Measurements from ENCODE around the gene RFX2.
"Not testable (repeated sequence)": the region's sequence is repeated elsewhere in the genome, so short reads cannot be mapped to it uniquely, and the experiment has no call there.

RFX2 gene

DNA sequence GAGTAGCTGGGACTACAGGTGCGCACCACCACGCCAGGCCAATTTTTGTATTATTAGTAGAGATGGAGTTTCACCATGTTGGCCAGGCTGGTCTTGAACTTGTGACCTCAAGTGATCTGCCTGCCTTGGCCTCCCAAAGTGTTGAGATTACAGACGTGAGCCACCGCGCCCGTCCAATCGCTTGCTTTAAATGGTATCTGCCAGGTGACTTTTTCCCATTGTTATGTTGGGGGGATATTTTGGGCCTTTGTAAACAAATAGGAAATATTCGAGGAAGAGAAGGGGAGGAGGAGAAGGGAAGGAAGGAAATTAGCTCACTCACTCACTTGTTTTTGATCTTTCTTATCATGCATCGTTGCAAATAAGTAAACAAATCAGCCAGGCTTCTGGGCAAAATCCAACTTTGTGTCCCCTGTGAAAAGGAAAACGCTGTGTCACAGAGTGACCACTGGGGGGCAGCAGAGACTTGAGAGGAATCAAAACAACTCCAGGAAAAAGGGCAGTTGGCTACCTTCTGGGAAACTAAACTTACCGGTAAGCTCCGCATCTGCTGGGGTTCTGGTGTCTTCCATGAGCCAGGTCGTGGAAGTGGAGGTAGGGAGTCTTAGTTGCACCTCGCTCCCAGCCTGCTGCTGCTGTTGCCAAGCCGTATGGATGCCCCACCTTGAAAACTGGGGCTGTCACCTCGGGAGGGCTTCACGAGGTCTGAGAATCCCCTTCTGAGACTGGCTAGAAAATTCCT is 123.1 kb downstream of the RFX2 start:
- Histone ChIP-seq H3K79me2 (ENCODE audit: insufficient read depth, low read length) (no peaks in the 10 kb centered on the region), H2AFZ (ENCODE audit: low read length) (peak overlapping the region; percentile 91), H3F3A (ENCODE audit: low read depth) (peaks cover 6% of the 10 kb centered on the region; the same call in 1 of the 2 replicates), H3K36me3 (ENCODE audit: insufficient read depth, low read length) (no peaks in the 10 kb centered on the region), H3K9ac (ENCODE audit: low read depth, low read length, poor library complexity, severe bottlenecking) (peak overlapping the region; percentile 68), H3K9me3 (ENCODE audit: insufficient read depth, low read depth, low read length) (no peaks in the 10 kb centered on the region), H3K27me3 (ENCODE audit: insufficient read depth, low read length, poor library complexity, severe bottlenecking) (no peaks in the 10 kb centered on the region), H3K4me2 (ENCODE audit: low read depth, low read length, poor library complexity, severe bottlenecking) (peak overlapping the region; percentile 77), H4K20me1 (ENCODE audit: insufficient read depth, low read length, poor library complexity, severe bottlenecking) (no peaks in the 10 kb centered on the region), H3K4me3 (ENCODE audit: low read length, poor library complexity, severe bottlenecking) (peak overlapping the region; percentile 71), H3K9me2 (replicated peaks; ENCODE audit: low read depth, low read length) (no peaks in the 10 kb centered on the region), H3K4me1 (ENCODE audit: insufficient read depth, low read length, poor library complexity, severe bottlenecking) (peaks cover 30% of the 10 kb centered on the region)
- TF ChIP-seq, protein P1, sequence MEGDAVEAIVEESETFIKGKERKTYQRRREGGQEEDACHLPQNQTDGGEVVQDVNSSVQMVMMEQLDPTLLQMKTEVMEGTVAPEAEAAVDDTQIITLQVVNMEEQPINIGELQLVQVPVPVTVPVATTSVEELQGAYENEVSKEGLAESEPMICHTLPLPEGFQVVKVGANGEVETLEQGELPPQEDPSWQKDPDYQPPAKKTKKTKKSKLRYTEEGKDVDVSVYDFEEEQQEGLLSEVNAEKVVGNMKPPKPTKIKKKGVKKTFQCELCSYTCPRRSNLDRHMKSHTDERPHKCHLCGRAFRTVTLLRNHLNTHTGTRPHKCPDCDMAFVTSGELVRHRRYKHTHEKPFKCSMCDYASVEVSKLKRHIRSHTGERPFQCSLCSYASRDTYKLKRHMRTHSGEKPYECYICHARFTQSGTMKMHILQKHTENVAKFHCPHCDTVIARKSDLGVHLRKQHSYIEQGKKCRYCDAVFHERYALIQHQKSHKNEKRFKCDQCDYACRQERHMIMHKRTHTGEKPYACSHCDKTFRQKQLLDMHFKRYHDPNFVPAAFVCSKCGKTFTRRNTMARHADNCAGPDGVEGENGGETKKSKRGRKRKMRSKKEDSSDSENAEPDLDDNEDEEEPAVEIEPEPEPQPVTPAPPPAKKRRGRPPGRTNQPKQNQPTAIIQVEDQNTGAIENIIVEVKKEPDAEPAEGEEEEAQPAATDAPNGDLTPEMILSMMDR (conservative IDR thresholded peaks at IDR 0.05; ENCODE audit: low read length) = peak; percentile 95
- no peak for TF ChIP-seq EZH2phosphoT487 (IDR thresholded peaks at IDR 0.05; ENCODE audit: borderline replicate concordance)

- H3K9ac ChIP-seq (ENCODE audit: low read depth, low read length, poor library complexity, severe bottlenecking); H3K4me2 ChIP-seq (ENCODE audit: low read depth, low read length, poor library complexity, severe bottlenecking); H3K9me3 ChIP-seq (ENCODE audit: insufficient read depth, low read depth, low read length); H3K27me3 ChIP-seq (ENCODE audit: insufficient read depth, low read length, poor library complexity, severe bottlenecking); H3K9me2 ChIP-seq (replicated peaks; ENCODE audit: low read depth, low read length); H3F3A ChIP-seq (ENCODE audit: low read depth); H3K4me3 ChIP-seq (ENCODE audit: low read length, poor library complexity, severe bottlenecking); H2AFZ ChIP-seq (ENCODE audit: low read length); H3K36me3 ChIP-seq (ENCODE audit: insufficient read depth, low read length); H3K79me2 ChIP-seq (ENCODE audit: insufficient read depth, low read length); H4K20me1 ChIP-seq (ENCODE audit: insufficient read depth, low read length, poor library complexity, severe bottlenecking): not testable (repeated sequence)
- peaks cover 30% of the 10 kb centered on the region for H3K4me1 ChIP-seq (ENCODE audit: insufficient read depth, low read length, poor library complexity, severe bottlenecking)
Measured at GRCh38 chr19:5985837-5986236, 124.5 kb downstream of the RFX2 start.

DNA sequence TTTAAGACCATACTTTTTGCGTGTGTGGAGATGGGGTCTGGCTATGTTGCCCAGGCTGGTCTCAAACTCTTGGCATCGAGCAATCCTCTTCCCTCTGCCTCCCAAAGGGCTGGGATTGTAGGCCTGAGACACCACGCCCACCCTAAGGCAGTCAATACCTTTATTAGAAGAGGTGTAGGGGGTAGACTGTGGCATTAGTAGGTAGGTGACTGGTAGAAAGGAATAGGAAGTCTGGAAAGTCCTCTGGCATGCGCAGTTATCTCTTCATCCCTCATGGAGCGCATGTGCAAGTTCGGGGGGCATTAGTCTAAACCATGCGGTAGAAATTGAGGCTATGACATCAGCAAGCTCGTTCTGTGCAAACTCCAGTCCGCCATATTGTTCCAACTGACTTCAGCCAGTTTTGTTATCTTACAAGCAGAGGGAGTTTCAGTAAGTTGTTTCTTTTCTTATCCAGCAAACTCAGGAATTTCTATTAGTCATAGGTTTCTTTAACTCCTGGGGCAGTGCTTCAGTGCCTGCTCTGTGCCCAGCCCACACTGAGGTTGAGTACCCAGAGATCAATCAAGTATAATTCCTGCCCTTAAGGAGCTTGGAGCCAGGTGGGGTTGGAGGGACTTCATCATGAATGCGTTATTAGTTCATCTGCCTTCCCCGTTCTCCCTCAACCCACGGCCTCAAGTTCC is 125.1 kb downstream of the RFX2 start:
- H3K9ac ChIP-seq (ENCODE audit: low read depth, low read length, poor library complexity, severe bottlenecking) = peak overlapping the region; percentile 53
- H3K4me1 ChIP-seq (ENCODE audit: insufficient read depth, low read length, poor library complexity, severe bottlenecking) = peaks cover 31% of the 10 kb centered on the region
- no peaks in the 10 kb centered on the region for H4K20me1 ChIP-seq (ENCODE audit: insufficient read depth, low read length, poor library complexity, severe bottlenecking)
- H3K9me3 ChIP-seq (ENCODE audit: insufficient read depth, low read depth, low read length) = no peaks in the 10 kb centered on the region
- no peaks in the 10 kb centered on the region for H3K9me2 ChIP-seq (replicated peaks; ENCODE audit: low read depth, low read length)
- peak overlapping the region; percentile 33 for H3K4me3 ChIP-seq (ENCODE audit: low read length, poor library complexity, severe bottlenecking)
- H2AFZ ChIP-seq (ENCODE audit: low read length) = no peak overlapping the region
- peaks cover 6% of the 10 kb centered on the region; the same call in 1 of the 2 replicates for H3F3A ChIP-seq (ENCODE audit: low read depth)
- H3K4me2 ChIP-seq (ENCODE audit: low read depth, low read length, poor library complexity, severe bottlenecking) = peak overlapping the region; percentile 63
- no peaks in the 10 kb centered on the region for H3K27me3 ChIP-seq (ENCODE audit: insufficient read depth, low read length, poor library complexity, severe bottlenecking)
- TF ChIP-seq, protein P1 (conservative IDR thresholded peaks at IDR 0.05; ENCODE audit: low read length) = no peak
- no peak for TF ChIP-seq EZH2phosphoT487 (IDR thresholded peaks at IDR 0.05; ENCODE audit: borderline replicate concordance)
- H3K79me2 ChIP-seq (ENCODE audit: insufficient read depth, low read length) = peaks cover 13% of the 10 kb centered on the region
- no peaks in the 10 kb centered on the region for H3K36me3 ChIP-seq (ENCODE audit: insufficient read depth, low read length)

Measured in Loucy (cell line).